ENCODE data around the gene STOX1. TPM values are rescaled to one million over a fixed set of nuclear protein-coding genes. Genes with fewer than 3 reads are reported as not detected.
"Not testable (repeated sequence)": the region's sequence is repeated elsewhere in the genome, so short reads cannot be mapped to it uniquely, and the experiment has no call there.

The STOX1 gene
- total RNA-seq, 1 experiment from 2014 or later: 1.4 TPM

- CTCF ChIA-PET: interaction anchor here (0.6 kb wide), 1 partner anchor 98 kb away, joined by 9 read pairs; no protein-coding TSS in a partner anchor
- POLR2A ChIA-PET (ENCODE audit: unreplicated experiment): interaction anchor here (0.6 kb wide), 1 partner anchor 42 kb away, joined by 4 read pairs; no protein-coding TSS in a partner anchor
- BruUV-seq (replicated peaks): no TSS peak
Observed at GRCh38 chr10:68800211-68800610, 27.1 kb upstream of the STOX1 start.

GRCh38 chr10:68804692-68805091 lies 22.6 kb upstream of the STOX1 start:
- intact Hi-C loops (cut with micrococcal nuclease): no loop called here
- Histone ChIP-seq H3K4me3 (ENCODE audit: low read length) (no peak overlapping the region), H3K9me2 (replicated peaks; ENCODE audit: low read length) (no peaks in the 10 kb centered on the region), H3F3A (ENCODE audit: low read length, unreplicated experiment) (peaks cover 7% of the 10 kb centered on the region), H3K4me1 (ENCODE audit: insufficient read depth, low read length) (peaks cover 11% of the 10 kb centered on the region; the same call in 1 of the 2 replicates), H3K36me3 (ENCODE audit: low read depth, low read length) (no peaks in the 10 kb centered on the region), H3K79me2 (ENCODE audit: low read length) (no peaks in the 10 kb centered on the region), H3K27me3 (ENCODE audit: low read length) (no peaks in the 10 kb centered on the region), H3K4me2 (ENCODE audit: low read length) (no peak overlapping the region), H3K9ac (ENCODE audit: low read length) (no peak overlapping the region), H4K20me1 (ENCODE audit: low read length) (no peaks in the 10 kb centered on the region), H3K27ac (ENCODE audit: low read length) (no peak overlapping the region), H3K9me3 (ENCODE audit: low read length) (no peaks in the 10 kb centered on the region), H2AFZ (ENCODE audit: low read length) (no peak overlapping the region)
- ChIA-PET POLR2A (ENCODE audit: unreplicated experiment) (no interaction called here), CTCF (no interaction called here)
- ATAC-seq (no peak), DNase-seq (no peak)
- TF ChIP-seq EZH2phosphoT487 (IDR thresholded peaks at IDR 0.05; ENCODE audit: borderline replicate concordance, low read length) (no peak), CTCF (conservative IDR thresholded peaks at IDR 0.05; ENCODE audit: low read depth, low read length) (no peak), EZH2 (IDR thresholded peaks at IDR 0.05; ENCODE audit: low read length, unreplicated experiment) (no peak)
- BruUV-seq (replicated peaks): no TSS peak

More at GRCh38 chr10:68800211-68800610, 27.1 kb upstream of the STOX1 start:
- Histone ChIP-seq H3F3A (ENCODE audit: low read length, unreplicated experiment) (peaks cover 7% of the 10 kb centered on the region), H3K79me2 (ENCODE audit: low read length) (no peaks in the 10 kb centered on the region), H3K4me1 (ENCODE audit: insufficient read depth, low read length) (0 out of 2 replicates have a peak, but pooled peaks cover 3% of the 10 kb centered on the region), H3K27ac (ENCODE audit: low read length) (no peak overlapping the region), H3K9me2 (replicated peaks; ENCODE audit: low read length) (no peaks in the 10 kb centered on the region), H4K20me1 (ENCODE audit: low read length) (no peaks in the 10 kb centered on the region), H3K4me2 (ENCODE audit: low read length) (no peak overlapping the region), H3K27me3 (ENCODE audit: low read length) (no peaks in the 10 kb centered on the region), H2AFZ (ENCODE audit: low read length) (no peak overlapping the region), H3K4me3 (ENCODE audit: low read length) (no peak overlapping the region), H3K36me3 (ENCODE audit: low read depth, low read length) (0 out of 2 replicates have a peak, but pooled peaks cover 5% of the 10 kb centered on the region), H3K9me3 (ENCODE audit: low read length) (no peaks in the 10 kb centered on the region), H3K9ac (ENCODE audit: low read length) (no peak overlapping the region)
- TF ChIP-seq CTCF (conservative IDR thresholded peaks at IDR 0.05; ENCODE audit: low read depth, low read length): no peak
- no peak for TF ChIP-seq EZH2phosphoT487 (IDR thresholded peaks at IDR 0.05; ENCODE audit: borderline replicate concordance, low read length)
- no peak for TF ChIP-seq EZH2 (IDR thresholded peaks at IDR 0.05; ENCODE audit: low read length, unreplicated experiment)
- DNase-seq (no peak), ATAC-seq (no peak)
- intact Hi-C loops (cut with micrococcal nuclease): no loop called here

- CTCF ChIA-PET; intact Hi-C loops (cut with micrococcal nuclease); H3K4me1 ChIP-seq (ENCODE audit: insufficient read depth, low read length); ATAC-seq; H3K27me3 ChIP-seq (ENCODE audit: low read length); H3K4me3 ChIP-seq (ENCODE audit: low read length); H3K79me2 ChIP-seq (ENCODE audit: low read length); BruUV-seq (replicated peaks); H3K9me3 ChIP-seq (ENCODE audit: low read length); H3K4me2 ChIP-seq (ENCODE audit: low read length); H3K9ac ChIP-seq (ENCODE audit: low read length); H2AFZ ChIP-seq (ENCODE audit: low read length); H3K36me3 ChIP-seq (ENCODE audit: low read depth, low read length); H4K20me1 ChIP-seq (ENCODE audit: low read length); H3K27ac ChIP-seq (ENCODE audit: low read length); DNase-seq; H3K9me2 ChIP-seq (replicated peaks; ENCODE audit: low read length); H3F3A ChIP-seq (ENCODE audit: low read length, unreplicated experiment): not testable (repeated sequence)
- POLR2A ChIA-PET (ENCODE audit: unreplicated experiment): interaction anchor here (0.6 kb wide), 1 partner anchor 267 kb away, joined by 6 read pairs; no protein-coding TSS in a partner anchor
Observed at GRCh38 chr10:68810830-68811229, 16.5 kb upstream of the STOX1 start.

All from PC-3 (cell line).